HepG2 (cell line): Measurements from ENCODE around the gene CUL5. TPM values are rescaled to one million over a fixed set of nuclear protein-coding genes. Genes with fewer than 3 reads are reported as not detected.
A peak's percentile ranks its signal among the peaks of the same experiment; 100 is the strongest.

Experiments
- ATM ChIP-seq: fragments of 450-650 bp; IDR thresholded peaks from 2 replicates; pipeline ENCODE4 v1.7.1; 2017; ENCODE audit warnings: mild to moderate bottlenecking, borderline replicate concordance
- CEBPG ChIP-seq: IDR thresholded peaks from 2 replicates; pipeline ENCODE4 v1.6.1; 2016
- DNMT1 ChIP-seq: sonication (generic); formaldehyde crosslinking; IDR thresholded peaks from 2 replicates; pipeline ENCODE4 v1.5.1; 2020; ENCODE audit warnings: mild to moderate bottlenecking, missing genetic modification reagents
- KLF6 ChIP-seq: IDR thresholded peaks from 2 replicates; pipeline ENCODE4 v1.8.0; 2016; ENCODE audit warnings: missing biosample characterization, missing genetic modification reagents
- NR3C1 ChIP-seq: sonication (generic); formaldehyde crosslinking; IDR thresholded peaks from 2 replicates; pipeline ENCODE4 v1.4.0; 2020; ENCODE audit warnings: missing genetic modification reagents
- SP2 ChIP-seq: sonication (generic); formaldehyde crosslinking; IDR thresholded peaks from 2 replicates; pipeline ENCODE4 v1.5.1; 2020; ENCODE audit warnings: mild to moderate bottlenecking, missing genetic modification reagents
- ZNF143 ChIP-seq: sonication (generic); formaldehyde crosslinking; IDR thresholded peaks from 2 replicates; pipeline ENCODE4 v1.4.0; 2020; ENCODE audit warnings: missing genetic modification reagents
- ZNF232 ChIP-seq: sonication (generic); formaldehyde crosslinking; IDR thresholded peaks from 2 replicates; pipeline ENCODE4 v1.4.0; 2020; ENCODE audit warnings: missing genetic modification reagents, borderline replicate concordance
- ZNF546 ChIP-seq: sonication (generic); formaldehyde crosslinking; conservative IDR thresholded peaks from 2 replicates; pipeline ENCODE4 v1.8.1; 2023; ENCODE audit warnings: mild to moderate bottlenecking, missing genetic modification reagents
- ZNF615 ChIP-seq: sonication (generic); formaldehyde crosslinking; IDR thresholded peaks from 2 replicates; pipeline ENCODE4 v1.5.0; 2020; ENCODE audit warnings: mild to moderate bottlenecking, missing genetic modification reagents, borderline replicate concordance
- ZNF775 ChIP-seq: sonication (generic); formaldehyde crosslinking; IDR thresholded peaks from 2 replicates; pipeline ENCODE4 v1.4.0; 2020; ENCODE audit warnings: missing genetic modification reagents, mild to moderate bottlenecking, moderate library complexity, borderline replicate concordance
- ZNF776 ChIP-seq: sonication (generic); formaldehyde crosslinking; IDR thresholded peaks from 2 replicates; pipeline ENCODE4 v1.4.0; 2020; ENCODE audit warnings: mild to moderate bottlenecking, missing genetic modification reagents
- polyA plus RNA-seq, 8 experiments: library from polyadenylated mRNA; depleted of rRNA in 3 of 8; stranded (reverse) in 7 of 8; unstranded in 1 of 8; fragments of >200 nt; fragmentation: Illumina TruSeq in 4 of 8; extraction: Trizol in 4 of 8; gene quantifications; 2 replicates each; pipeline versions ENCODE4 v1.2.1 to v1.2.3, GENCODE V29; 2011 to 2016; ENCODE audit warnings: low read depth in 4 of 8, missing spikeins in 1 of 8, mixed read lengths in 1 of 8; ENCODE audit not compliant: insufficient read depth in 1 of 8
- total RNA-seq, 5 experiments: library from RNA; depleted of rRNA; stranded (reverse); fragments of >200 nt; fragmentation: Illumina TruSeq; extraction: Trizol; gene quantifications; 2 replicates each; pipeline ENCODE4 v1.2.3, GENCODE V29; 2016; ENCODE audit warnings: low read depth in 1 of 5
- TF ChIP-seq, protein P1 (sequence below): IDR thresholded peaks from 2 replicates; pipeline ENCODE4 v1.6.1; 2016; ENCODE audit warnings: low read depth, missing genetic modification reagents, missing compliant biosample characterization
- TF ChIP-seq, protein P2 (sequence below): sonication (generic); formaldehyde crosslinking; IDR thresholded peaks from 2 replicates; pipeline ENCODE4 v1.8.1; 2023; ENCODE audit warnings: missing genetic modification reagents, inconsistent platforms, borderline replicate concordance
- TF ChIP-seq, protein P3 (sequence below): fragments of 450-650 bp; IDR thresholded peaks from 2 replicates; pipeline ENCODE4 v1.6.1; 2017
- TF ChIP-seq, protein P4 (sequence below): sonication (generic); formaldehyde crosslinking; IDR thresholded peaks from 2 replicates; pipeline ENCODE4 v1.4.0; 2020; ENCODE audit warnings: mild to moderate bottlenecking, missing genetic modification reagents
- TF ChIP-seq, protein P5 (sequence below): sonication (generic); formaldehyde crosslinking; IDR thresholded peaks from 2 replicates; pipeline ENCODE4 v1.4.0; 2020; ENCODE audit warnings: missing genetic modification reagents

The CUL5 gene
- total and polyA plus RNA-seq, 2 of the 13 experiments (the other 11 are each of a cell fraction or from before 2014, with no cell fraction given) = 7.0 to 24.7 TPM

DNA sequence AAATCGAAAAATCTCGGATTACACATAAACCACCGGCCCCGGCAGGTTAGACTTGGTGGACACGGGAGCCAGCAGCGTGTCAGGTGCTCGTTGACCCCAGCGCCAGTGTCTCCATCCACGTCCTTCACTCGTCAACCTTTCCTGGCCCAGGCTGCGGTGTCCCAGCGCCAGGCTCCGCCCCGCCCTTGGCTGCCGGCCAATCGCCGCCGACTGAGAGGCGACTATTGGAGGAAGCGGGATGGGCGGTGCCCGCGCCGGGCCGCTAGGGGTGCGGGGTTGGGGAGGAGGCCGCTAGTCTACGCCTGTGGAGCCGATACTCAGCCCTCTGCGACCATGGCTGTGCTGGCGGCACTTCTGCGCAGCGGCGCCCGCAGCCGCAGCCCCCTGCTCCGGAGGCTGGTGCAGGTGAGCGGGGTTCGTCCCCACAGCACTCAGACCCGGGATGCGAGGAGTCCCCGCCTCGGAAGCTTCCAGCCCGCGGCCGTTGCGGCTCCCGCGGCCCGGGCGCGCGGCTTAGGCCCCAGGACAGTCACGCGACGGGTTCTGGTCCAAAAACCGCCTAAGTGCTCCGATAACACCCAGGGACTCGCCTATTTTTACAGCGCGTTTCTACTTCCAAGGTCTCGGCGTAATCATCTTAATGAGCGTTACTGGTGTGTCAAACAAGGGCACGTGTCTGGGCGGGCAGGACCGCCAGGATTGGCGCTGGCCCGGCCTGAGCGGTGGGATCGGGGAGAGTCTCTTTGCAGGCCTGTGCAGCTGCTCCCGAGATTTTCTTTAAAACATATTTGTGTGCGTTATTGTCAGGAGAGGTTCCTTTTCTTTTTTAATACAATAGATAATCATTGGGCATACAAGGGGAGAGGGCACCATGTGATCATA lies 112.8 kb downstream of the CUL5 start, which contains the start of gene ACAT1 (continued):
- TF ChIP-seq, protein P1, sequence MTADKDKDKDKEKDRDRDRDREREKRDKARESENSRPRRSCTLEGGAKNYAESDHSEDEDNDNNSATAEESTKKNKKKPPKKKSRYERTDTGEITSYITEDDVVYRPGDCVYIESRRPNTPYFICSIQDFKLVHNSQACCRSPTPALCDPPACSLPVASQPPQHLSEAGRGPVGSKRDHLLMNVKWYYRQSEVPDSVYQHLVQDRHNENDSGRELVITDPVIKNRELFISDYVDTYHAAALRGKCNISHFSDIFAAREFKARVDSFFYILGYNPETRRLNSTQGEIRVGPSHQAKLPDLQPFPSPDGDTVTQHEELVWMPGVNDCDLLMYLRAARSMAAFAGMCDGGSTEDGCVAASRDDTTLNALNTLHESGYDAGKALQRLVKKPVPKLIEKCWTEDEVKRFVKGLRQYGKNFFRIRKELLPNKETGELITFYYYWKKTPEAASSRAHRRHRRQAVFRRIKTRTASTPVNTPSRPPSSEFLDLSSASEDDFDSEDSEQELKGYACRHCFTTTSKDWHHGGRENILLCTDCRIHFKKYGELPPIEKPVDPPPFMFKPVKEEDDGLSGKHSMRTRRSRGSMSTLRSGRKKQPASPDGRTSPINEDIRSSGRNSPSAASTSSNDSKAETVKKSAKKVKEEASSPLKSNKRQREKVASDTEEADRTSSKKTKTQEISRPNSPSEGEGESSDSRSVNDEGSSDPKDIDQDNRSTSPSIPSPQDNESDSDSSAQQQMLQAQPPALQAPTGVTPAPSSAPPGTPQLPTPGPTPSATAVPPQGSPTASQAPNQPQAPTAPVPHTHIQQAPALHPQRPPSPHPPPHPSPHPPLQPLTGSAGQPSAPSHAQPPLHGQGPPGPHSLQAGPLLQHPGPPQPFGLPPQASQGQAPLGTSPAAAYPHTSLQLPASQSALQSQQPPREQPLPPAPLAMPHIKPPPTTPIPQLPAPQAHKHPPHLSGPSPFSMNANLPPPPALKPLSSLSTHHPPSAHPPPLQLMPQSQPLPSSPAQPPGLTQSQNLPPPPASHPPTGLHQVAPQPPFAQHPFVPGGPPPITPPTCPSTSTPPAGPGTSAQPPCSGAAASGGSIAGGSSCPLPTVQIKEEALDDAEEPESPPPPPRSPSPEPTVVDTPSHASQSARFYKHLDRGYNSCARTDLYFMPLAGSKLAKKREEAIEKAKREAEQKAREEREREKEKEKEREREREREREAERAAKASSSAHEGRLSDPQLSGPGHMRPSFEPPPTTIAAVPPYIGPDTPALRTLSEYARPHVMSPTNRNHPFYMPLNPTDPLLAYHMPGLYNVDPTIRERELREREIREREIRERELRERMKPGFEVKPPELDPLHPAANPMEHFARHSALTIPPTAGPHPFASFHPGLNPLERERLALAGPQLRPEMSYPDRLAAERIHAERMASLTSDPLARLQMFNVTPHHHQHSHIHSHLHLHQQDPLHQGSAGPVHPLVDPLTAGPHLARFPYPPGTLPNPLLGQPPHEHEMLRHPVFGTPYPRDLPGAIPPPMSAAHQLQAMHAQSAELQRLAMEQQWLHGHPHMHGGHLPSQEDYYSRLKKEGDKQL (CRISPR knock-in tag) = no peak
- TF ChIP-seq ZNF546 (CRISPR knock-in tag) (peak; percentile 49; the same call in 1 of the 2 replicates), KLF6 (no peak; the same call in 1 of the 2 replicates), ZNF232 (CRISPR knock-in tag) (no peak), ZNF776 (CRISPR knock-in tag) (0 out of 2 replicates have a peak, but pooled peaks have one; percentile 32), CEBPG (CRISPR knock-in tag) (no peak), ZNF615 (CRISPR knock-in tag) (no peak), ZNF775 (no peak), ZNF143 (CRISPR knock-in tag) (no peak), ATM (no peak), NR3C1 (no peak), DNMT1 (CRISPR knock-in tag) (peak; percentile 85), SP2 (peak; percentile 76)
- TF ChIP-seq, protein P2, sequence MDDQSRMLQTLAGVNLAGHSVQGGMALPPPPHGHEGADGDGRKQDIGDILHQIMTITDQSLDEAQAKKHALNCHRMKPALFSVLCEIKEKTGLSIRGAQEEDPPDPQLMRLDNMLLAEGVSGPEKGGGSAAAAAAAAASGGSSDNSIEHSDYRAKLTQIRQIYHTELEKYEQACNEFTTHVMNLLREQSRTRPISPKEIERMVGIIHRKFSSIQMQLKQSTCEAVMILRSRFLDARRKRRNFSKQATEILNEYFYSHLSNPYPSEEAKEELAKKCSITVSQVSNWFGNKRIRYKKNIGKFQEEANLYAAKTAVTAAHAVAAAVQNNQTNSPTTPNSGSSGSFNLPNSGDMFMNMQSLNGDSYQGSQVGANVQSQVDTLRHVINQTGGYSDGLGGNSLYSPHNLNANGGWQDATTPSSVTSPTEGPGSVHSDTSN (CRISPR knock-in tag) = 0 out of 2 replicates have a peak, but pooled peaks have one; percentile 31
- TF ChIP-seq, protein P3, sequence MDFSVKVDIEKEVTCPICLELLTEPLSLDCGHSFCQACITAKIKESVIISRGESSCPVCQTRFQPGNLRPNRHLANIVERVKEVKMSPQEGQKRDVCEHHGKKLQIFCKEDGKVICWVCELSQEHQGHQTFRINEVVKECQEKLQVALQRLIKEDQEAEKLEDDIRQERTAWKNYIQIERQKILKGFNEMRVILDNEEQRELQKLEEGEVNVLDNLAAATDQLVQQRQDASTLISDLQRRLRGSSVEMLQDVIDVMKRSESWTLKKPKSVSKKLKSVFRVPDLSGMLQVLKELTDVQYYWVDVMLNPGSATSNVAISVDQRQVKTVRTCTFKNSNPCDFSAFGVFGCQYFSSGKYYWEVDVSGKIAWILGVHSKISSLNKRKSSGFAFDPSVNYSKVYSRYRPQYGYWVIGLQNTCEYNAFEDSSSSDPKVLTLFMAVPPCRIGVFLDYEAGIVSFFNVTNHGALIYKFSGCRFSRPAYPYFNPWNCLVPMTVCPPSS = no peak
- TF ChIP-seq, protein P4, sequence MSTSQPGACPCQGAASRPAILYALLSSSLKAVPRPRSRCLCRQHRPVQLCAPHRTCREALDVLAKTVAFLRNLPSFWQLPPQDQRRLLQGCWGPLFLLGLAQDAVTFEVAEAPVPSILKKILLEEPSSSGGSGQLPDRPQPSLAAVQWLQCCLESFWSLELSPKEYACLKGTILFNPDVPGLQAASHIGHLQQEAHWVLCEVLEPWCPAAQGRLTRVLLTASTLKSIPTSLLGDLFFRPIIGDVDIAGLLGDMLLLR (CRISPR knock-in tag) = peak; percentile 66
- TF ChIP-seq, protein P5, sequence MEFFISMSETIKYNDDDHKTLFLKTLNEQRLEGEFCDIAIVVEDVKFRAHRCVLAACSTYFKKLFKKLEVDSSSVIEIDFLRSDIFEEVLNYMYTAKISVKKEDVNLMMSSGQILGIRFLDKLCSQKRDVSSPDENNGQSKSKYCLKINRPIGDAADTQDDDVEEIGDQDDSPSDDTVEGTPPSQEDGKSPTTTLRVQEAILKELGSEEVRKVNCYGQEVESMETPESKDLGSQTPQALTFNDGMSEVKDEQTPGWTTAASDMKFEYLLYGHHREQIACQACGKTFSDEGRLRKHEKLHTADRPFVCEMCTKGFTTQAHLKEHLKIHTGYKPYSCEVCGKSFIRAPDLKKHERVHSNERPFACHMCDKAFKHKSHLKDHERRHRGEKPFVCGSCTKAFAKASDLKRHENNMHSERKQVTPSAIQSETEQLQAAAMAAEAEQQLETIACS (CRISPR knock-in tag) = no peak
